Stimulated activated CD4-positive, alpha-beta T cell treated with anti-CD3 and anti-CD28 coated beads, Interleukin-4, amount 100 ng/mL, for 1 hour (primary cell): ENCODE measurements around the gene BAZ2B.

Source experiments
- DNase-seq: peaks from one replicate; pipeline ENCODE4 v3.0.0-alpha.2; 2020

Gene BAZ2B

GRCh38 chr2:159518321-159519005 is 97.9 kb downstream of the BAZ2B start:
- no peak for DNase-seq

- no peak for DNase-seq
Observed at GRCh38 chr2:159516241-159516758, 100.0 kb downstream of the BAZ2B start.

- DNase-seq: no peak
Observed at GRCh38 chr2:159515441-159515840, 100.9 kb downstream of the BAZ2B start.

GRCh38 chr2:159513745-159514144 is 102.6 kb downstream of the BAZ2B start:
- DNase-seq: no peak

GRCh38 chr2:159508140-159508539 is 108.2 kb downstream of the BAZ2B start:
- DNase-seq: no peak

- DNase-seq: no peak
Observed at GRCh38 chr2:159506764-159507440, 109.4 kb downstream of the BAZ2B start.

GRCh38 chr2:159506202-159506601 is 110.1 kb downstream of the BAZ2B start:
- no peak for DNase-seq

- no peak for DNase-seq
Observed at GRCh38 chr2:159505196-159505595, 111.2 kb downstream of the BAZ2B start.

- no peak for DNase-seq
Observed at GRCh38 chr2:159501743-159502142, 114.6 kb downstream of the BAZ2B start.

GRCh38 chr2:159497847-159498246 is 118.5 kb downstream of the BAZ2B start:
- DNase-seq: no peak

- DNase-seq: no peak
Observed at GRCh38 chr2:159497256-159497655, 119.1 kb downstream of the BAZ2B start.

- DNase-seq: no peak
Observed at GRCh38 chr2:159489476-159489875, 126.9 kb downstream of the BAZ2B start.

- DNase-seq: no peak
Observed at GRCh38 chr2:159484532-159484931, 131.8 kb downstream of the BAZ2B start.

GRCh38 chr2:159476329-159476728 is 140.0 kb downstream of the BAZ2B start:
- no peak for DNase-seq

- DNase-seq: no peak
Observed at GRCh38 chr2:159475793-159476192, 140.6 kb downstream of the BAZ2B start.

- DNase-seq: no peak
Observed at GRCh38 chr2:159471340-159471739, 145.0 kb downstream of the BAZ2B start.

GRCh38 chr2:159468257-159468656 is 148.1 kb downstream of the BAZ2B start:
- no peak for DNase-seq

- DNase-seq: no peak
Observed at GRCh38 chr2:159462961-159463360, 153.4 kb downstream of the BAZ2B start.

- DNase-seq: no peak
Observed at GRCh38 chr2:159462201-159462785, 154.1 kb downstream of the BAZ2B start.

- no peak for DNase-seq
Observed at GRCh38 chr2:159461076-159461475, 155.3 kb downstream of the BAZ2B start.

GRCh38 chr2:159460227-159460626 is 156.1 kb downstream of the BAZ2B start:
- no peak for DNase-seq

- DNase-seq: no peak
Observed at GRCh38 chr2:159459279-159459678, 157.1 kb downstream of the BAZ2B start.

- no peak for DNase-seq
Observed at GRCh38 chr2:159457589-159457988, 158.8 kb downstream of the BAZ2B start.
